ENCODE results near the gene PSMA2.

The PSMA2 gene

DNA sequence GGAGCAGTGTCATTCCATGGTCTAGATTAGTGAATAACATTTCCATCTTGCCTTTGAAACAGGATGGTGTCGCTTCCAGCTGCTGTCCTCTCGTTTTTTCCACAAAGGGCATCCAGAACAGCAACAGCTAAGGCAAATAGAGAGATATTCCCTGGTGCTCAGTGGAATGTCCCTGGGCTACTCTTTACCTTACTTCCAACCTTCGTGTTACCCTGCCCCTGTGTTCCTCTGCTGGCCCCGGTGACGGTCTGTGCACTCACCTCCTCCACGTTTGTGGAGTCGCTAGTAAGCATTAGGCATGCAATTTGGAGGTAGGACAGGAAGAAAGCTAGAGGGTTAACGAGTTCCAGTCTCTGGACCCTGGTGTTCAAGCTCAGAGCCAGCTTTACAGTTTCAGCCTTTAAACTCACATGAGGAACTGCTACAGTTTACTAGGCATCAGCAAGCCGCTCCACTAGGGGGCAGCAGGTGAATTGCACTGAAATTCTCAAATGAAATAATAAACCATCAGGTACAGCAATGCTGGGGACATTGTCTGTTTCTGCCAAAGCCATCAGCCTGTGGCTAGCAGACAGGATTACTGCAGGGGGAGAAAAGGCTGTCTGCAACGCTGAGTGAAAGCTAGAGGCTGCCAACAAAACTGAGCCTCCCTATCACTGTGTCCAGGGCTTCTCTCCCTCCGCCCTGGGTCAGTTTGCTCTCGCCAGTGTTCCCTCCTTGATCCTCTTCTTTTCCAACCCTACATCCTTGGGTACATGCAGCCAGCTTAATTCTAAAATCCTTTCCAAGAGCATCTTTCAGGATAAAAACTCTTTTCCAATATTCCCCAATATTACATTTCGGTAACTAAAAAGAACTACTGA, 9.2 kb upstream of the PSMA2 start:
- peak; percentile 32 for DNase-seq (ENCODE audit: low read depth)

DNA sequence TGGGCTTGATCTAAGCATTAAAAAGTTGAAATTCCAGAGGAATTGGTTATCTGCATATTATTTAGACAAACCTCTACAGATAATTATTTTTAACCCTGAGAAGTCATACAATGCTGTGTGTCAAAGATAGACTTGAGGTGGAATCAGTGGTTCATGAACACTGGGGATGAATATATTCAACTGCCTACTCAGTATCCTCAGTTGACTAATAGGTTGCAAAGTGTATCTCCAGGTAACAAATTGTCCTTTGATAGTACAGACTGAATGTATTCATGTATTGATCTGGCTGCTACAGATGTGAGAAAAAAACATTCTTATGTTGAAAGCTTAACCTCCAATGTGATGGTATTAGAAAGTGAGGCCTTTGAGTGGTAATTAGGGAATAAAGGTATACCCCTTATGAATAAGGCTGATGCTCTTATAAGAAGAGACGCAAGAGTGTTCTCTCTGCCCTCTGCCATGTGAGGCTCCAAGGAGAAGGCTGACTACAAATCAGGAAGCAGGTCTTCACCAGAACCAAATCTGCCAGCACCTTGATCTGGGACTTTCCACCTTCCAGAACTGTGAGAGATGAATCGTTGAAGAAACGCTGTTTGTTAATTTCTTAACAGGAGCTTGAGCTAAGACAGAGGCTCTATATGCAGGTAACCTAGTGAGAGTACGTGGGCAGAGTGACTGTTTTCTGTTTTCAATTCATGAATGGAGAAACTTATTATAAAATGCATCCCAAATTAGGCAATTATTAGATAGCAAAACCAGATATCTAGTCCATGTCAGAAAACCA, 7.7 kb upstream of the PSMA2 start:
- no peak for DNase-seq (ENCODE audit: low read depth)

DNA sequence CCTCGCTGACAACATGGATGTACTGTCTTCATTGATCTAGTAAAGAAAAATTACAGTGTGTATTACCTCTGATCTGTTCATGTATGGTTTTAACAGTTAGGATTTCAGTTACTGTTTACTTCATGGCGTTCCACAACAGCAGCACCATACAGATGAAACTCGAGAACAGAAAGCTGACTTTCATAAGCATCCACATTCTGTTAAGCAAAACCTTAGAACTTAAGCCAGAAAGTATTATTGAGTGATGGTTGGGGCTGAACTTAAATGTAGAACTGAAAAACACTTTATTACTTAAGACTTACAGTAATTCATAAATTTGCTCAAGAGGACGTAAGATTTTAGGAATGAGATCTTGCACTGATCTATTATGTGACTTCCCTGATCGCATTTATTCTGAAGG, 3.9 kb upstream of the PSMA2 start:
- no peak for DNase-seq (ENCODE audit: low read depth)

DNA sequence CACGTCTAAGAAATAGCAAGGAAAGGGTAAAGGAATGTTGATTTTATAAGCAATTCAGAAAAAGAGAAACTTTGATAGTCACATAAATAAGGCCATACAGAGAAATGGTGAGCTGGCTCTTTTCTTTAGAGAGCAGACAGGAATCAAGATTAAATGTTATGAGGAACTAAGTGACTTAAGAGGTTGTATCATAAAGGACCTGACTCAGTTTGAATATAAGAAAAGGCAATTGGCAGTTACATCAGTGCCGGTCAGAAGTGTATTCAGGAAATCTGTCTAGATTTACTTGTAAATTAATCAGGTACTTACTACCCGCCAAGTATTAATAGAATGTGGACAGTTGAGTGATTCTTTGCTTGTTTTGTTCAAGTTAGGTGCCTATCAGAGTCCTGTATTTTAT, 2.3 kb upstream of the PSMA2 start:
- no peak for DNase-seq (ENCODE audit: low read depth)

DNA sequence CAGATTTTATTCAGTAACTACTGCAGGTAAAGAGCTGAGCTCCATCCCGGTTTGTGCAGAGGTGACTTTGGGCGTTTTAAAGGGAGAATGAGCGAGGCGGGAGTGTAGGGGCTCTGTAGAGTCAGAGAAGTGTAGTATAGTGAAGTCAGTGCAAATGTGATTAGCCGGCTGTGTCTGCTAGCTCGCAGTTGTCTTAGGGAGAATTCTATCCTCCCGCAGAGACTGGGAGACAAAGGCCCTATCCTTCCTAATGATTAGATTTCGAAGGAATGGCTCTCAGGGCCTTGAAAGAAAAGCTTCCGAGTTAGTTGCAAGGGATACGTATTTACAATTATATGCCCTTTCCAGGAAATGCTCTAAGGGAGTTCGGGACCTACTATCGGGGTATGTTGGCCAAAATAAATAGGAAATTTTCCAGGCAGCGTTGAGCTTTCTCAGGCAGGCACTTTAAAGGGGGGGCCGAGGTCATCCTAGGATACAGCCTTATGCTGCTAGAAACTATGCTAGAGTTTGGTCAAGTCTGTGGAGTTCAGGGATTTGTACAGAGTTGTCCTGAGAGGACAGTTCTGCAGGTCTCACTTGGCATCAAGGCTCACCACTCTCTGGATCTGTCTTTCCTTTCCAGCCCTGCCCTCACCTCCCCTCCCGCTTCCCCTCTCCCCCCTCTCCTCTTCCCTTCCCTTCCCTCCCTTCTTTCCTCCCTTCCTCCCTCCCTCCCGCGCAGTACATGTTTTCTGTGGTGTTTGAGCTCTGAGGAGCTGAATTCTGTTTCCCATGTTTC, 1.0 kb upstream of the PSMA2 start:
- no peak for DNase-seq (ENCODE audit: low read depth)

DNA sequence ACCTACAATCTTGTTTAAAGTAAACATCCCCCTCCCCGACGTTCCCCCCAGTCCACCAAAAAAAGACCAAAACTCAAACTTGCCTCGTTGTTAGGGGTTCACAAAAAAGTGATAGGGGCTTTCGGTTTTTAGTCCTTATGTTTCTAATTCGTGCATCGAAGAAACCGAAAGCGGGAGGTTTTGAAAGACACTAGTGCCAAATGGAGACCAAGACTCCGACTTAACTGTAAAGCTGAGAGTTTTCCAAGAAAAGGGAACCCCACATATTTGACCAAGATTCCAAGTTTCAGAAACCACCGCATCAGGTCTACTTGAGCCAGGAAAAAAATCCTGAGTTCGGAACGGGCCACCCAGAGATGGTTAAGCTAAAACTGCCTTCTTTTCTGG, 534 bp downstream of the PSMA2 start:
- DNase-seq (ENCODE audit: low read depth): no peak

DNA sequence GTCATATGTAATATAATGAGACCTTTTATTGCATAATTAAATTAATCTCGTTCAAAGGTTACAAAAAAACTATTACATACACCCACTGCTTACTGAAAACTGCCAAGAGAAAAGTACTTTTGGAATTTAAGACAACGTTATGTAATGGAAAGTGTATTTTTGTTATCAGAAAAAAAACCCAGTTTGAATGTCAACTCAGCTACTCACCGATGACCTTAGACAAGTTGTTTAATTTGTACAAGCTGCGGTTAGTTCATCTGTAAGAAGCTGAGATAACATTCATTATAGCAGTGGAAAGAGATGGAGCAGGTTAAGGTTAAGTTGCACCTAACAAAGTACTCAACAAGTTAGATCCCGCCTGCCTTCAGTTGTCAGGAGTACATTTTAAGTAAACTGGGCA, 1.1 kb downstream of the PSMA2 start:
- no peak for DNase-seq (ENCODE audit: low read depth)

DNA sequence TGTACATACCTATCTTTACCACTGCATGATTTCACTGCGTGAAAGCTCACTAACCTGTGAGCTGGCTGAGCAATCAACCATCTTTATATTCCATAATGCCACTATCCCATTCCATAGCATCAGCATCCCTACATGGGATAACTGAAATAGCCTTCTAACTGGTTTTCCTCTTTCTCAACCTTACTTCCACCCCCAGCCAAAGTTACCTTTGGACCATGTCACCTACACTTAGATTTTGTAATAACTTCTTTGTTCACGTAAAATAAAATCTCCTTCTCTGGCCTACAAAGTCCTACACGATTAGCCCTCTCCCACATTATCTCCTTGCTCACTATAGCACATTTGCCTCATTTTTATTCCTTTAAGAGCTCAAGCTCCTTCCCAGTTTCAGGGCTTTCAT, 2.5 kb downstream of the PSMA2 start:
- DNase-seq (ENCODE audit: low read depth): no peak

DNA sequence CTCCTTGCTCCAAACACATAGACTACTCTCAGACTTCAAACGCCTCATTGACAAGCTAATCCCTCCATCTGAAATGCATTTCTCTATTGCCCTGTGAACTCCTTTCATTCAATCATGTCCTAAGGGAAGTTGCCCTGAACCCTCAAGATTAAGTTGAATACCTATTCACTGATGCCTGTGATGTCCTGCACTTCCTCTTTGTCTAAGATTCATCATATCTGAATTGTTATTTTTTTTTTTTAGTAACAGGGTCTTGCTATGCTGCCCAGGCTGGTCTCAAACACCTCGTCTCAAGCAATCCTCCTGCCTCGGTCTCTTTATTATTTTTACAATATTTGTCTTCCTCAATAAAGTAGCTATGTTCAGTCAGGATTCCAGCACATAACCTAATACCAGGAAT, 3.2 kb downstream of the PSMA2 start:
- DNase-seq (ENCODE audit: low read depth): no peak

DNA sequence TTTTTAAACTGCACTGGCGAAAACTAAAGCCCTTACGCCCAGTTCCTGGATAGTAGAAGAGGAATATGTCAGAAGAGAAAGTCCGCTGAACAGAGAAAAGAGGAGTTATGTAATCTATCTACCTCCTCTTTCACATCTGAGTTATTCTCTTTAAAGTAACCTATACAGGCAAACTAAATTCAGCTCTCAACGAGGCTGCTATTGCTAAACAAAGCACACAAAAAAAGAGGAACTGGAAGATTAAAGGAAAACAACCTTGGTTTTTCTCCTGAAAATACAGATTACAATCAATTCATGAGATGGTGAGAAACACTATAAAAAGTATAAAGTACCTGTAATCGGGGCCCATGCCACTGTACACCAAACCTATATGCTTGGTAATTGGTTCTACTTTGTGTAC, 5.8 kb downstream of the PSMA2 start:
- DNase-seq (ENCODE audit: low read depth): no peak

DNA sequence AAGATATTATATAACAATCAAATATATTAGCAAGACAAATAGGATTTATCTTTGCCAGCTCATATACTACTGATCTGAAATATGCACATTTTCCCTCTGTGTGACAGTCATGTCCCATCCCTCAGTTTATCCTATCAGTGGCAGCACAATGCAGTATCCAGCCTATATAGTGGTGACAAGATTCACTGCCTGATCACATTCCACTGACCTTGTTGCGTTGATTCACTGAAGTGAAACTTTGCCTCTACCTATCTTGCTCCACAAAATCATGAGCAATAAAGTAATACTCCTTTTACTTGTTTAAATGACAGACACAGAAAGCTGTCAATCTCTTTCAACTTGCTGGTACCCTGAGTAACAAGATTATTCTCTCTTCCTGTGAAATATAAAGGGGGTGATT, 6.3 kb downstream of the PSMA2 start:
- DNase-seq (ENCODE audit: low read depth): no peak

DNA sequence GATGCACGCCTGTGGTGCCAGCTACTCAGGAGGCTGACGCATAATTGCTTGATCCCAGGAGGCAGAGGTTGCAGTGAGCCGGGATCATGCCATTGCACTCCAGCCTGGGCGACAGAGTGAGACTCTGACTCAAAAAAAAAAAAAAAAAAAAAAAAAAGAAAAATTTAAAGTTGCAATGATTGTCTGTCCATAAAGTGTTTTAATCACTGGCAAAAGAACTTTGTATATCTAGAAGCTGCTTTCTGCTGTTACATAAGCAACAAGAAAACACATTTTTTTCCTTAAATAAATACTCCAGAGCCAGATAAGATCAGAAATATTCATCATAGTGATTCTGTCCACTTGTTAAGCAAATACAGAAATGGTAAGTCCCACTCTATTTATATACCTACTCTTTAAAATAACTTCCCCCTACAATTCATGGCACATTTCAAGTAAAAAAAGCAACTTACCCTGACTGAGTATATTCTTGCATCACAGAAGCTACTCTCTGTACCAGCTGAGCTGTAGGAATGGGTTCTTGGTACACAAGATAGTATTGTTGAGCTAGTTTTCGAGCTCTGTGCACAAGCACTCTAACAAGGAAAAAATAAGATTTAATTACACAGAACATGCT, 7.6 kb downstream of the PSMA2 start:
- DNase-seq (ENCODE audit: low read depth): no peak

DNA sequence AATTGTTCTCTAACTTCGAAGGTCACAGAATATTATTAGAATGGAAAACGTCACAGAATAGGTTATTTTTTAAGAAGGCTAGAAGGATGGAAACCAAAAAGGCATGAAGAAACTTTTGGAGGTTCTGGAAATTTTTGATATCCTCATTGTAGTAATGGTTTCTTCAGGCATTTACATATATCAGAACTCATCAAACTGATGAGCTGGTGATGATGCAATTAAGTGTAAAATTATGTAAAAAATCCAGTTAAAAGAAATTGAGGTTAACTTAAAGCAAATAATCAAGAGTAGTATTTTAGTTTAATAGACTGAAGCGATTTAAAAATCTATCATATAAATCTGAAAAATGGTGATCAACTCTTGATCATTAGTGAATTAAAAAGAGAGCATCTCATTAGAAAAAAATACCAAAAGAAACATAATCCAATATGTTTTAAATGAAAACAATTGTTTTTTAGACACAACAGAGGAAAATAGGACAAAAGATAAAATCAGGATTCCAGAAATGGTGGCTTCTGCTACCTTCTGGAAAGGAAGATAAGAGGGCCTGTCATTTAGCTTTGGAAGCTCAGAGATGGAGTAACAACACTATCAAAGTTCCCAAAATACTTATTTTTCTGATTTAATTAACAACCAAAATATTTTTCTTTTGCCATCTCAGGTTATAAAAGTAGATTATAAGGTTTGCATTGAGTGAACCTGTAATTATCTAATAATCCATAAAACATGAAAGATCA, 9.8 kb downstream of the PSMA2 start:
- no peak for DNase-seq (ENCODE audit: low read depth)

DNA sequence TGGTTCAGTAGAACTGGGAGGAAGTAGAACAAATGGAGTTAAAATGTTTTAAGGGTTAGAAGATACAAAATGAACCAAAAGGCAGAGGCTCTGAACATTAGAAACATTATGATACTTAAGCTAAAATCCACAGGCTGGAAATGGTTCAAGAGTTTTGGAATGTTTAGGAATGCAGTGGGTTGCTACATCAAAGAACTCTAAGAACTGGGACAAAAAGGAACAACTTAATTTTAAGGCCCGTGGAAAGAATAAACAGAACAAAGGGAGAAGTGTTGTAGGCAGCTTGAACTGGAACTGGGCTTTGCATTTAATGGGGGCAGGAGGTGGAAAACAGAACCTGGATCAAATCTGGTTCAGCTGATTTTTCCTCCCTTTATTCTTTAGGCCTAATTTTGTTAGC, 16.6 kb downstream of the PSMA2 start:
- no peak for DNase-seq (ENCODE audit: low read depth)

DNA sequence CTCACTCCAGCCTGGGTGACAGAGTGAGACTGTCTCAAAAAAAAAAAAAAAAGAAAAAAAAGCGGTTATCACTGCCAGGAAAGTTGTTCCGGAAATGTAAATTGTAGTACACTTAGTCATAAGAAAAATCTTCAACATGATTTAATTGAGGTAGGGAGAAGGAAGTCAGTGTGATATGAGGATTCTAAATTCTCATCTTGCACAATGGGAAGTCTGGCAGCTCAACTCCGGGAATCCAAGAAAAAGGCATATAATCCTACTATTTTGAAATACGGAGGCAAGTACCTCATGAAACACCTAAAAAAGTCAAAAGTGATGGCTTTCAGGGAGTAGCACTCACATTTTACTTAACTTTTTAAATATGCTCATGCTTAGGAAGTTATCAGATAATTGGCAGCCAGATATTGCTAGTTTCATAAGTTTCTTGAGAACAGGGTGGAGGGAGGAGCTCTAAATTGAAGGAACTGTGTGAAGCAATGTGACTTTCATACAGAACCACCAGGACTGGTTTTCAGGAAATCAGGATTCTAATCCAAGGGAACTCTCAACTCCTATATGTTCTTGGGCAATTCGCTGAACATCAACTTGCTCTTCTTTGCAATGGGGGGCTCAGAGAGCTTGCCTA, 17.4 kb downstream of the PSMA2 start:
- no peak for DNase-seq (ENCODE audit: low read depth)

DNA sequence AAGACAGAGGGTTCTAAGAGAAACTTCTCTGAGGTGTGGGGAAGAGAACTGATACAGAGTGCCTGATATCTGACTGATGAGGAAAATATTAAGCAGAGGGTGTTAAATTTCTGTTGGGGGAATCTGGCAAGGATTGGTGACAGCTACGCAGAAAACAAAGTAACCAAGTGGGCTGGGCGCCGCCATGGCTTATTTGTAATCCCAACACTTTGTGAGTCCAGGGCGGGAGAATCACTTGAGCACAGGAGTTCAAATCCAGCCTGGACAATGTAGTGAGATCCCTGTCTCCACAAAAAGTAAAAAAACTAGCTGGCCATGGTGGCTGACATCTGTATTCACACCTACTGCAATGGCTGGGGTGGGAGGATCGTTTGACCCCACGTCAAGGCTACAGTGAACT, 18.0 kb downstream of the PSMA2 start:
- no peak for DNase-seq (ENCODE audit: low read depth)

DNA sequence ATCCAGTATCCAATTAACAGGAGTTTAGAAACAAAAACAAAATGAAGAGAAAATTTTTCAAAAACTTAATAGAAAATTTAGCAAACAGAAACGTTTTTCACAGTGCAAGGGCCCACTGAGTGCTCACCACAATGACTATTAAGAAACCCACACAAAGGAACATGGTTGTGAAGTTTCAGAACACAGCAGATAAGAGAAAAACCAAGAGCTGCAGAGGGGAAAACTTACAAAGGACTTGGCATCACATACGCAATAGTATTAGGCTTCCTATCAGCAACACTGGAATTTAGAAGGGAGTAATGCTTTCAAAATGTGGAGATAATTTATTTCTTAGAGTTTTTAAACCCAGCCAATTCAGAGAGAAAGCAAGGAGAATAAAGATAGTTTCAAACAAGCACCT, 18.4 kb downstream of the PSMA2 start:
- no peak for DNase-seq (ENCODE audit: low read depth)

DNA sequence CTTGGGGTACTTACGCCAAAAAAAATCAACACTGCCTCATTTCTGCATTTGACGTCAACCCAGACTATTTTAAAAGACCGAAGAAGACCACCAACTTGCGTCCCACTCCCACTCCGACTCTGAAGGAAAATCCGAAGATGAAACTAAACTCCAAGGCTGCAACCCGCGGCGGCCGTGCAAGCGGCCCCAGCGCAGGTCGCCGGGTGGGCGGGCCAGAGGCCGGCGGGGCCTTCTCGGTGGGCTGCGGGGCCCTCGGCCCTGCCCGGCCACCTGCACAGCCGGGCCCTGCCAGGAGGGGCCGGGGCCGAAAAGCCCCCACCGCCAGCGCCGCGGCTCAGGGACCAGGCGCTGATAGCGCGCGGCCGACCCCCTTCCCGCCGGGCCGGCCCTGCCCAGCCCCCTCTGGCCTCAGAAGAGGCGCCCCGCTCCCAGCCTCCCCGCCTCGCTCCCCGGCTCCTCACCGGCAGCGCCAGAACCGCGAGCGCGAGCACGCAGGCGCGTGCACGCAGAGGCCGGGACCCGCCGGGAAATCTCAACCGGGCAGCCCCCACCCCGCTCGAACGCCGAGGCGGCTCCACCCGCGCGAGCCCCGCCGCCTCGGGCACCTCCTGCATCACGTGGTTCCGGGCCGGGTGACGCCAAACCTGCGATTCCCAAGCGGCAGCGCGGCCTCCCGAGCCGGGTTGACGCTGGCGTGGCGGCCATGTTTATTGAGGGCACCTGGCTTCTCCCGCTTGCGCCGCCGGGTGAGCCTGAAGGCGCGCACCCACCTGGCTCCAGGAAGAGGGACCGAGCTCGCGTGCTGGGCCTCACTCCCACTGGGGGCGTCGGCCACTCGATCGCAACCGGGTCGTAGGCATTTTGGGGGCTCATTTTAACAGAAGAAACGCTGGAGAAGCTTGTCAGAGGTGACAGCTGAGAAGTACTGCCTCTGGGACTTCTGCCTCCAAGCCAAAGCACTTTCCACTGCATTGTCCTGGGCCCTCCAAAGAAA, 20.2 kb downstream of the PSMA2 start, which contains the start of gene C7orf25:
Gene C7orf25, minus strand, starts transcription at position 617 of the 994 bp plus-strand sequence. CDS start 1,170 bp downstream, outside the sequence.
- DNase-seq (ENCODE audit: low read depth): no peak

DNA sequence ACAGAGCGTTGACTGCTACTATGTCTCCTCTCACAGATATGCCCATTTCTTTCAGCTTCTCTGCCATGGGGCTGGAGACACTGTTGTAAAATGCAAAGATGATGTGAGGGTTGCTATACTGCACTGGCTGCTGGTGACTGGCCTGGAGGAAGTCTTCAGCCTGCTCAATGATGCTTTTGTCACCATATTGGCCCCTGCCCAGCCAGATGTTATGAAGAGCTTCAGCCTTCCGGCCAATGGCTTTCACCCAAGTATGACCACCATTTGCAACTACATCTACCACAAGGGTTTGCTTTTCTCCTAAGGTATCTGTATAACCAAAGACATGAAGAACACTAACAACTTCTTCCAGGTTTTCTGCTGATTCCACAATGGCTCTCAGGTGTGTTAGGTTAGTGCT, 21.7 kb downstream of the PSMA2 start:
- DNase-seq (ENCODE audit: low read depth): no peak

DNA sequence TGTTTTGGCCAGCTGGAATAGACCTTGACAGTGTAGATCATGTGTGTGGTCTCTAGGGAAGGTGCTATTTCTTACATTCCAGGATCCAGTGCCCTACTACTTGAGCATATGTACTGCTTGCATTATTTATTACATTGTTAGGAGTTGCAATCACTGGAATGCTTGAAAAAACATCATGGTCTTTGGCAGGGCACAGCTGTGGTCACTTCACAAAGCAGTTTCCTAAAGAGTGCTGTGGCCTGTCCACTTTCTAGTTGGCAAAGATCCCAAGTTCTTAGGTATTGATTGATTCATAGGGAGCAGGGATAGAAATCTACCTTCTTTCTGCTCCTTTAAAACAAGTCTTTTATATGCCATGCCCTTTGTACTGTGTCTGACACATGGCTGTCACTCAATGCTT, 24.7 kb downstream of the PSMA2 start:
- no peak for DNase-seq (ENCODE audit: low read depth)
